GM19463 (cell line): ENCODE measurements around the gene MORC1.
"Not testable (repeated sequence)": the region's sequence is repeated elsewhere in the genome, so short reads cannot be mapped to it uniquely, and the experiment has no call there.

Experiments used
- ATAC-seq: cut with Tn5 transposase; IDR thresholded peaks from one replicate; pipeline ENCODE4 v1.9.1; 2021; ENCODE audit warnings: mild to moderate bottlenecking, moderate library complexity; ENCODE audit not compliant: unreplicated experiment

The MORC1 gene

GRCh38 chr3:109117939-109118338, at the start of gene MORC1:
Gene MORC1 (minus strand): TSS chr3:109118134. CDS start chr3:109118059, 75 bp downstream.
- no peak for ATAC-seq

GRCh38 chr3:109165905-109166304, 48.0 kb upstream of the MORC1 start:
- ATAC-seq: no peak

GRCh38 chr3:109161487-109162123, 43.7 kb upstream of the MORC1 start:
- no peak for ATAC-seq

- no peak for ATAC-seq
These were observed 37.9 kb upstream of the MORC1 start for GRCh38 chr3:109155828-109156227.

- ATAC-seq: no peak
These were observed 37.0 kb upstream of the MORC1 start for GRCh38 chr3:109154979-109155378.

- ATAC-seq: no peak
These were observed 34.4 kb upstream of the MORC1 start for GRCh38 chr3:109152320-109152719.

GRCh38 chr3:109149078-109149477, 31.1 kb upstream of the MORC1 start:
- ATAC-seq: no peak

GRCh38 chr3:109143646-109144045, 25.7 kb upstream of the MORC1 start:
- no peak for ATAC-seq

GRCh38 chr3:109140318-109140717, 22.4 kb upstream of the MORC1 start:
- ATAC-seq: no peak

GRCh38 chr3:109137761-109138160, 19.8 kb upstream of the MORC1 start:
- no peak for ATAC-seq

GRCh38 chr3:109136523-109136922, 18.6 kb upstream of the MORC1 start, which contains the start of gene C3orf85:
Gene C3orf85 (plus strand): TSS chr3:109136719. CDS start chr3:109136848, 129 bp downstream.
- ATAC-seq: no peak

- ATAC-seq: not testable (repeated sequence)
These were observed 15.5 kb upstream of the MORC1 start for GRCh38 chr3:109133474-109133816.

- ATAC-seq: no peak
These were observed 15.0 kb upstream of the MORC1 start for GRCh38 chr3:109132801-109133473.

GRCh38 chr3:109131276-109131675, 13.3 kb upstream of the MORC1 start:
- ATAC-seq: no peak

- ATAC-seq: no peak
These were observed 9.6 kb upstream of the MORC1 start for GRCh38 chr3:109127553-109127952.

GRCh38 chr3:109125902-109126301, 8.0 kb upstream of the MORC1 start:
- ATAC-seq: no peak

- ATAC-seq: no peak
These were observed 4.8 kb upstream of the MORC1 start for GRCh38 chr3:109122690-109123089.

GRCh38 chr3:109118584-109118983, 650 bp upstream of the MORC1 start:
- no peak for ATAC-seq

- ATAC-seq: no peak
These were observed 1.9 kb downstream of the MORC1 start for GRCh38 chr3:109116031-109116430.

- no peak for ATAC-seq
These were observed 2.5 kb downstream of the MORC1 start for GRCh38 chr3:109115451-109115850.

GRCh38 chr3:109114746-109115145, 3.2 kb downstream of the MORC1 start:
- ATAC-seq: no peak

GRCh38 chr3:109112946-109113760, 4.8 kb downstream of the MORC1 start:
- no peak for ATAC-seq
